Measurements from ENCODE around the gene GTF2IRD1.
A peak's percentile ranks its signal among the peaks of the same experiment; 100 is the strongest.

The GTF2IRD1 gene

GRCh38 chr7:74567318-74567668 is 113.6 kb downstream of the GTF2IRD1 start:
- Histone ChIP-seq H3K4me1 (ENCODE audit: control insufficient read depth, low read length) (peaks cover 21% of the 10 kb centered on the region), H3K4me3 (ENCODE audit: low read length) (no peak overlapping the region), H3K27ac (ENCODE audit: low read depth, low read length) (no peak overlapping the region), H3K79me2 (ENCODE audit: control insufficient read depth, low read length) (no peaks in the 10 kb centered on the region), H4K20me1 (ENCODE audit: control insufficient read depth, insufficient read depth, low read depth, low read length) (no peaks in the 10 kb centered on the region), H3K9me2 (replicated peaks; ENCODE audit: control insufficient read depth, low read length) (no peaks in the 10 kb centered on the region), H3K4me2 (ENCODE audit: low read length) (no peak overlapping the region), H3K36me3 (ENCODE audit: control insufficient read depth, low read length) (no peaks in the 10 kb centered on the region), H3K27me3 (ENCODE audit: control insufficient read depth, low read length) (no peaks in the 10 kb centered on the region), H3F3A (ENCODE audit: control insufficient read depth, insufficient read depth) (peaks cover 7% of the 10 kb centered on the region; the same call in 1 of the 2 replicates), H3K9me3 (ENCODE audit: control insufficient read depth, insufficient read depth, low read length) (no peaks in the 10 kb centered on the region)
- TF ChIP-seq EZH2phosphoT487 (IDR thresholded peaks at IDR 0.05; ENCODE audit: borderline replicate concordance, low read length) = no peak
- TF ChIP-seq, protein P1, sequence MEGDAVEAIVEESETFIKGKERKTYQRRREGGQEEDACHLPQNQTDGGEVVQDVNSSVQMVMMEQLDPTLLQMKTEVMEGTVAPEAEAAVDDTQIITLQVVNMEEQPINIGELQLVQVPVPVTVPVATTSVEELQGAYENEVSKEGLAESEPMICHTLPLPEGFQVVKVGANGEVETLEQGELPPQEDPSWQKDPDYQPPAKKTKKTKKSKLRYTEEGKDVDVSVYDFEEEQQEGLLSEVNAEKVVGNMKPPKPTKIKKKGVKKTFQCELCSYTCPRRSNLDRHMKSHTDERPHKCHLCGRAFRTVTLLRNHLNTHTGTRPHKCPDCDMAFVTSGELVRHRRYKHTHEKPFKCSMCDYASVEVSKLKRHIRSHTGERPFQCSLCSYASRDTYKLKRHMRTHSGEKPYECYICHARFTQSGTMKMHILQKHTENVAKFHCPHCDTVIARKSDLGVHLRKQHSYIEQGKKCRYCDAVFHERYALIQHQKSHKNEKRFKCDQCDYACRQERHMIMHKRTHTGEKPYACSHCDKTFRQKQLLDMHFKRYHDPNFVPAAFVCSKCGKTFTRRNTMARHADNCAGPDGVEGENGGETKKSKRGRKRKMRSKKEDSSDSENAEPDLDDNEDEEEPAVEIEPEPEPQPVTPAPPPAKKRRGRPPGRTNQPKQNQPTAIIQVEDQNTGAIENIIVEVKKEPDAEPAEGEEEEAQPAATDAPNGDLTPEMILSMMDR (IDR thresholded peaks at IDR 0.05; ENCODE audit: low read depth, low read length, poor library complexity, severe bottlenecking) = no peak

DNA sequence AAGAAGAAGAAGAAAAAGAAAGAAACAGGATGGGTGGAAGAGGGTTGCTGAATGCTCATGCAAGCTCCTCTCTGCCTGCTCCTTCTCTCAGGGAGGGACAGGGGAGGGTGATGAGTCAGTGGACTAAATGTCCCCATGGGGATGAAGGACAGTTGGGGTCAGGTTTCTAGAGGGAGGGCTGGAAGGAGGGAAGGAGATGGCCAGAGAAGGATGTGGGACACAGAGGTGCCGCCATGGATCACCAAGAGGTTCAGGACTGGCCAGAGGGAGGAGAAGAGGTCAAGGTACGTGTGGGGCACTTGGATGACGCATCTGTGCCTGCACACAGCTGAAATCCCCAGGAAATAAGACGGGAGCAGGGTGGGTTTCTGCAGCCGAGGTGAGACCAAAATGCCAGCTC is 115.0 kb downstream of the GTF2IRD1 start:
- TF ChIP-seq, protein P1 (IDR thresholded peaks at IDR 0.05; ENCODE audit: low read depth, low read length, poor library complexity, severe bottlenecking) = no peak
- TF ChIP-seq EZH2phosphoT487 (IDR thresholded peaks at IDR 0.05; ENCODE audit: borderline replicate concordance, low read length) = no peak
- Histone ChIP-seq H3K9me3 (ENCODE audit: control insufficient read depth, insufficient read depth, low read length) (no peaks in the 10 kb centered on the region), H3K79me2 (ENCODE audit: control insufficient read depth, low read length) (no peaks in the 10 kb centered on the region), H3K27ac (ENCODE audit: low read depth, low read length) (no peak overlapping the region), H3K4me3 (ENCODE audit: low read length) (no peak overlapping the region), H3K9me2 (replicated peaks; ENCODE audit: control insufficient read depth, low read length) (no peaks in the 10 kb centered on the region), H4K20me1 (ENCODE audit: control insufficient read depth, insufficient read depth, low read depth, low read length) (no peaks in the 10 kb centered on the region), H3F3A (ENCODE audit: control insufficient read depth, insufficient read depth) (peaks cover 7% of the 10 kb centered on the region; the same call in 1 of the 2 replicates), H3K36me3 (ENCODE audit: control insufficient read depth, low read length) (0 out of 2 replicates have a peak, but pooled peaks cover 3% of the 10 kb centered on the region), H3K27me3 (ENCODE audit: control insufficient read depth, low read length) (no peaks in the 10 kb centered on the region), H3K4me1 (ENCODE audit: control insufficient read depth, low read length) (peaks cover 34% of the 10 kb centered on the region), H3K4me2 (ENCODE audit: low read length) (peak overlapping the region; percentile 2; the same call in 1 of the 2 replicates)

GRCh38 chr7:74569501-74570075 is 115.9 kb downstream of the GTF2IRD1 start:
- Histone ChIP-seq H3K27ac (ENCODE audit: low read depth, low read length) (no peak overlapping the region), H3K36me3 (ENCODE audit: control insufficient read depth, low read length) (0 out of 2 replicates have a peak, but pooled peaks cover 3% of the 10 kb centered on the region), H3K27me3 (ENCODE audit: control insufficient read depth, low read length) (no peaks in the 10 kb centered on the region), H3K79me2 (ENCODE audit: control insufficient read depth, low read length) (no peaks in the 10 kb centered on the region), H3K4me3 (ENCODE audit: low read length) (no peak overlapping the region), H3K9me2 (replicated peaks; ENCODE audit: control insufficient read depth, low read length) (no peaks in the 10 kb centered on the region), H3K4me1 (ENCODE audit: control insufficient read depth, low read length) (peaks cover 38% of the 10 kb centered on the region), H4K20me1 (ENCODE audit: control insufficient read depth, insufficient read depth, low read depth, low read length) (no peaks in the 10 kb centered on the region), H3K4me2 (ENCODE audit: low read length) (no peak overlapping the region), H3F3A (ENCODE audit: control insufficient read depth, insufficient read depth) (peaks cover 7% of the 10 kb centered on the region; the same call in 1 of the 2 replicates), H3K9me3 (ENCODE audit: control insufficient read depth, insufficient read depth, low read length) (no peaks in the 10 kb centered on the region)
- TF ChIP-seq, protein P1 (IDR thresholded peaks at IDR 0.05; ENCODE audit: low read depth, low read length, poor library complexity, severe bottlenecking) = no peak
- no peak for TF ChIP-seq EZH2phosphoT487 (IDR thresholded peaks at IDR 0.05; ENCODE audit: borderline replicate concordance, low read length)

Data from DOHH2 (cell line).